Measurements from ENCODE around the gene XCR1.

Gene XCR1

GRCh38 chr3:45980819-45981218, 46.5 kb downstream of the XCR1 start:
- no peak for DNase-seq

- no peak for DNase-seq
Measured at GRCh38 chr3:45980229-45980813, 47.0 kb downstream of the XCR1 start.

- no peak for DNase-seq
Measured at GRCh38 chr3:45979378-45979777, 47.9 kb downstream of the XCR1 start.

GRCh38 chr3:45978006-45978761, 49.1 kb downstream of the XCR1 start:
- no peak for DNase-seq

- no peak for DNase-seq
Measured at GRCh38 chr3:45976191-45977091, 50.8 kb downstream of the XCR1 start.

- DNase-seq: no peak
Measured at GRCh38 chr3:45975686-45976085, 51.6 kb downstream of the XCR1 start.

GRCh38 chr3:45974686-45975085, 52.6 kb downstream of the XCR1 start:
- no peak for DNase-seq

- DNase-seq: no peak
Measured at GRCh38 chr3:45972534-45973402, 54.5 kb downstream of the XCR1 start.

- DNase-seq: no peak
Measured at GRCh38 chr3:45969953-45970352, 57.3 kb downstream of the XCR1 start.

GRCh38 chr3:45969116-45969515, 58.2 kb downstream of the XCR1 start:
- DNase-seq: no peak

GRCh38 chr3:45968706-45969105, 58.6 kb downstream of the XCR1 start:
- DNase-seq: no peak

- DNase-seq: no peak
Measured at GRCh38 chr3:45968149-45968548, 59.1 kb downstream of the XCR1 start.

- no peak for DNase-seq
Measured at GRCh38 chr3:45967724-45968123, 59.6 kb downstream of the XCR1 start.

Measured in SW 1271 (cell line).